NB4 (cell line): ENCODE results near the gene RMND5A.
A peak's percentile ranks its signal among the peaks of the same experiment; 100 is the strongest.

ENCODE experiments used
- DNase-seq: peaks from one replicate; pipeline ENCODE4 v3.0.0; 2010; ENCODE audit warnings: low read depth
- H3K4me3 ChIP-seq: one replicate; pipeline ENCODE4 v1.5.1; 2011; ENCODE audit warnings: mild to moderate bottlenecking, low read depth, low read length, moderate library complexity
- CTCF ChIP-seq: IDR thresholded peaks from one replicate; pipeline ENCODE4 v1.5.1; 2012; ENCODE audit warnings: low read depth, low read length
- MAX ChIP-seq: IDR thresholded peaks from 2 replicates; pipeline ENCODE4 v1.6.1; 2011; ENCODE audit warnings: low read depth, low read length
- MYC ChIP-seq: IDR thresholded peaks from 2 replicates; pipeline ENCODE4 v1.6.1; 2011; ENCODE audit warnings: low read depth, low read length
- POLR2A ChIP-seq: IDR thresholded peaks from 2 replicates; pipeline ENCODE4 v1.6.1; 2011; ENCODE audit warnings: mild to moderate bottlenecking; ENCODE audit not compliant: insufficient read length; ENCODE audit errors: extremely low read depth

RMND5A gene

DNA sequence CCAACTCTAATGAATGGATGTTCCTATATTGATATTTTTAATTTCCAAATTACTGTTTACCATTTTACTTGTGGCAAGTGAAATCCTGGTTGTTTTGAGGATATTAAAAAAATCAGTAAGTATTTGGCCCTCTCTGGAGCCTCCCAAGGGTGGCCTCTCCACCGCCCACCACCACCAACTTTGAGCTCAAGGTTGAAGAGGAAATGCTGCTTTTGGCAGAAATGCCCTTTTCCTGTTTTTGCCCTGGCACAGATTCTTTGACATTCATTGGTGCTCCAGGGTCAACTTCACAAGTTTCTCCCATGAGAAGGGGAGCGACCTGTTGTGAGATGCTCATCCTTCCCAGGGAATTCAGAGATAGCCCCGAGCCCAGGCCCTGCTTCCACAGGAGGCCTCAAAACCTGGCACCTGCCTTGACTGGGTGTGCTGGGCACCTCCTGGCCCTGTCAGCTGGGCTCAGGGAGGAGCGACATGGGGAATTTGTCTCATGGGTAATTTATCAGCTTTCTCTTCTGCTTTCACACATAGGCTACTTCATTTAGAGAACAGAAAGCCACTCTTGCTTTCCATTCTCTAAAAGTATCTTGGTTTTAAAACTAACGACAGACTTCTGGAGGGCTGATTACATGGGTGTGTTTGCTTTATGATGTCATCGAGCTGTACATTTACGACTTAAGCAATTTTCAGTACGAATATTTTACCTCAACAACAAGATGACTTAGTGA lies 63.7 kb downstream of the RMND5A start:
- H3K4me3 ChIP-seq: no peak overlapping the region
- no peak for DNase-seq
- TF ChIP-seq POLR2A (no peak), MAX (no peak), MYC (no peak), CTCF (no peak)

DNA sequence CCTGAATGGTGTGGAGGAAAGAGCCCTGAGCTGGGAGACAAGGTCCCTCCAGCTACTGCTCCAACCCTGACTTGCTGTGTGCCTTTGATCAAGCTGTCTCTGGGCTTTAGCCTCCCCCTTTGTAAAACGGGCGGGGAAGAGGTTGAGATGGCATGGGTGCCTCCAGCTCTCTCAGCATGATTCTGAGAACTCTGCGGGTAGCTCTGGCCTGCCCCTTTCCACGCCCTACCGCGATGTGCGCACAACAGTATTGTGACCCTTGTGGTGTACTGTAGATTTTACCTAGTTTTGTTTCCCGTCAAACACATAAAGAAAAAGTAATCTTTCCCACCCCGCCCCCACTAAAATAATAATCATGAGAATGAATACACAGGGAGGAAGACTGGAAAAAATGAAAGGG lies 65.4 kb downstream of the RMND5A start:
- no peak for TF ChIP-seq POLR2A
- DNase-seq: no peak

GRCh38 chr2:86786001-86786536 lies 66.0 kb downstream of the RMND5A start:
- DNase-seq: no peak
- TF ChIP-seq MYC: no peak
- TF ChIP-seq MAX: no peak
- TF ChIP-seq POLR2A: no peak
- TF ChIP-seq CTCF: no peak
- H3K4me3 ChIP-seq: no peak overlapping the region

More for the DNA sequence above, 65.4 kb downstream of the RMND5A start:
- H3K4me3 ChIP-seq: no peak overlapping the region

- no peak for TF ChIP-seq POLR2A
- TF ChIP-seq MYC: no peak
- TF ChIP-seq MAX: no peak
- TF ChIP-seq CTCF: no peak
- peak; percentile 43 for DNase-seq
- H3K4me3 ChIP-seq: no peak overlapping the region
Measured at GRCh38 chr2:86787736-86788135, 67.6 kb downstream of the RMND5A start.

DNA sequence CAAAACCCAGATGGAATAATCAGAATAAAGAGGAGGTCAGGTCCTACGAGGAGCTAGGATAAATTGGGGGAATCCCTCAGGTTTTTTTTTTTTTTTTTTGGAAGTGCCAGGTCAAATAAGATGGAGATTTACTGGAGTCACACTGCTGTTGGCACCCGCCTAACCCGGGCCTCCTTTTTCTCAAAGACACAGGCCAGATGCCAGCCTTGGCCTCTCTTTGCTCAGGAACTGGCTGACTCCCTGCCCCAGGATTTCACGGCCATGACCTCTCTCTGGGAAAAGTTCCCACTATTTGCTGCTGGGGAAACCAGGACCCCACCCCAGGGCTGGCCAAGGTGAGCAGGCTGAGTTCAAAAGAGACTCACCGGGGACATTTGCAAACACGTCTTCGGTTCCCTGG lies 68.1 kb downstream of the RMND5A start:
- DNase-seq: no peak
- TF ChIP-seq POLR2A (no peak), MYC (no peak), CTCF (no peak), MAX (no peak)
- H3K4me3 ChIP-seq: no peak overlapping the region

- TF ChIP-seq MYC: no peak
- no peak for TF ChIP-seq POLR2A
- TF ChIP-seq CTCF: no peak
- TF ChIP-seq MAX: no peak
- no peak overlapping the region for H3K4me3 ChIP-seq
- DNase-seq: no peak
Measured at GRCh38 chr2:86788881-86789686, 69.0 kb downstream of the RMND5A start.
